ENCODE measurements around the gene GPN3. TPM values are rescaled to one million over a fixed set of nuclear protein-coding genes. Genes with fewer than 3 reads are reported as not detected.
A peak's percentile ranks its signal among the peaks of the same experiment; 100 is the strongest.
"Not testable (repeated sequence)": the region's sequence is repeated elsewhere in the genome, so short reads cannot be mapped to it uniquely, and the experiment has no call there.

Gene GPN3
- total and polyA plus RNA-seq, 5 donors = 24.6 to 28.1 (median 25.2) TPM

GRCh38 chr12:110444455-110444854 is 23.6 kb downstream of the GPN3 start:
- H3K27me3 ChIP-seq (ENCODE audit: control insufficient read depth, insufficient read depth) = no peaks in the 10 kb centered on the region
- H3K27ac ChIP-seq (ENCODE audit: low read length) = no peak overlapping the region
- ATAC-seq = no peak
- H3K4me3 ChIP-seq (ENCODE audit: low read length) = no peak overlapping the region
- DNase-seq = no peak
- H3K4me1 ChIP-seq (ENCODE audit: control insufficient read depth, insufficient read depth, low read length) = no peaks in the 10 kb centered on the region
- WGBS = 96% methylated on average over 3 of the region's 3 CpGs
- no peaks in the 10 kb centered on the region for H3K9me3 ChIP-seq (ENCODE audit: control insufficient read depth, low read length)
- intact Hi-C loops (cut with DNase I) = no loop called here

- DNase-seq (no peak), ATAC-seq (no peak)
- 58% methylated on average over 2 of the region's 2 CpGs for WGBS
- intact Hi-C loops (cut with DNase I) = loop anchor here in 2 of 4 donors (10.0 kb wide), 2 partner anchors 211 to 331 kb away; no protein-coding TSS in a partner anchor
- no peak overlapping the region for H3K27ac ChIP-seq (ENCODE audit: low read length)
- H3K27me3 ChIP-seq (ENCODE audit: control insufficient read depth, insufficient read depth) = no peaks in the 10 kb centered on the region
- no peak overlapping the region for H3K4me3 ChIP-seq (ENCODE audit: low read length)
- H3K4me1 ChIP-seq (ENCODE audit: control insufficient read depth, insufficient read depth, low read length) = no peaks in the 10 kb centered on the region
- H3K9me3 ChIP-seq (ENCODE audit: control insufficient read depth, low read length) = no peaks in the 10 kb centered on the region
Measured at GRCh38 chr12:110436231-110436630, 31.8 kb downstream of the GPN3 start.

- H3K4me3 ChIP-seq (ENCODE audit: low read length) = peak overlapping the region; percentile 56
- no peak overlapping the region for H3K27ac ChIP-seq (ENCODE audit: low read length)
- no peak for ATAC-seq
- H3K9me3 ChIP-seq (ENCODE audit: control insufficient read depth, low read length) = no peaks in the 10 kb centered on the region
- no peaks in the 10 kb centered on the region for H3K4me1 ChIP-seq (ENCODE audit: control insufficient read depth, insufficient read depth, low read length)
- 83% methylated on average over 12 of the region's 12 CpGs for WGBS
- intact Hi-C loops (cut with DNase I) = loop anchor here (2.0 to 10.0 kb wide), 4 partner anchors 207 to 331 kb away; no protein-coding TSS in a partner anchor
- H3K27me3 ChIP-seq (ENCODE audit: control insufficient read depth, insufficient read depth) = no peaks in the 10 kb centered on the region
- peak in 1 of 3 donors; percentile 63 for DNase-seq
Measured at GRCh38 chr12:110431957-110432587, 36.0 kb downstream of the GPN3 start.

- DNase-seq; H3K27me3 ChIP-seq (ENCODE audit: control insufficient read depth, insufficient read depth); H3K4me3 ChIP-seq (ENCODE audit: low read length); H3K9me3 ChIP-seq (ENCODE audit: control insufficient read depth, low read length); ATAC-seq; H3K27ac ChIP-seq (ENCODE audit: low read length); H3K4me1 ChIP-seq (ENCODE audit: control insufficient read depth, insufficient read depth, low read length): not testable (repeated sequence)
- intact Hi-C loops (cut with DNase I) = loop anchor here (2.0 to 10.0 kb wide), 4 partner anchors 205 to 329 kb away; no protein-coding TSS in a partner anchor
- WGBS = 83% methylated on average over 15 of the region's 15 CpGs
Measured at GRCh38 chr12:110429676-110430075, 38.4 kb downstream of the GPN3 start.

- ATAC-seq = no peak
- WGBS = 44% methylated on average over 3 of the region's 3 CpGs
Measured at GRCh38 chr12:110426406-110426805, 41.7 kb downstream of the GPN3 start.

GRCh38 chr12:110424237-110424636 is 43.8 kb downstream of the GPN3 start:
- no peaks in the 10 kb centered on the region for H3K9me3 ChIP-seq (ENCODE audit: control insufficient read depth, low read length)
- no peak for ATAC-seq
- DNase-seq = no peak
- no peak overlapping the region for H3K4me3 ChIP-seq (ENCODE audit: low read length)
- intact Hi-C loops (cut with DNase I) = no loop called here
- H3K27me3 ChIP-seq (ENCODE audit: control insufficient read depth, insufficient read depth) = no peaks in the 10 kb centered on the region
- 73% methylated on average over 3 of the region's 3 CpGs for WGBS
- H3K4me1 ChIP-seq (ENCODE audit: control insufficient read depth, insufficient read depth, low read length) = no peaks in the 10 kb centered on the region
- H3K27ac ChIP-seq (ENCODE audit: low read length) = no peak overlapping the region

More at GRCh38 chr12:110426406-110426805, 41.7 kb downstream of the GPN3 start:
- no peaks in the 10 kb centered on the region for H3K4me1 ChIP-seq (ENCODE audit: control insufficient read depth, insufficient read depth, low read length)
- H3K4me3 ChIP-seq (ENCODE audit: low read length) = no peak overlapping the region
- intact Hi-C loops (cut with DNase I) = no loop called here
- no peak for DNase-seq
- no peak overlapping the region for H3K27ac ChIP-seq (ENCODE audit: low read length)
- no peaks in the 10 kb centered on the region for H3K27me3 ChIP-seq (ENCODE audit: control insufficient read depth, insufficient read depth)
- no peaks in the 10 kb centered on the region for H3K9me3 ChIP-seq (ENCODE audit: control insufficient read depth, low read length)

GRCh38 chr12:110421701-110422100 is 46.4 kb downstream of the GPN3 start:
- Histone ChIP-seq H3K9me3 (ENCODE audit: control insufficient read depth, low read length) (no peaks in the 10 kb centered on the region), H3K4me3 (ENCODE audit: low read length) (no peak overlapping the region), H3K4me1 (ENCODE audit: control insufficient read depth, insufficient read depth, low read length) (no peaks in the 10 kb centered on the region), H3K27ac (ENCODE audit: low read length) (no peak overlapping the region), H3K27me3 (ENCODE audit: control insufficient read depth, insufficient read depth) (no peaks in the 10 kb centered on the region)
- ATAC-seq (no peak), DNase-seq (no peak)
- 78% methylated on average over 4 of the region's 4 CpGs for WGBS
- intact Hi-C loops (cut with DNase I) = no loop called here

GRCh38 chr12:110421159-110421661 is 46.8 kb downstream of the GPN3 start:
- WGBS = 57% methylated on average over 3 of the region's 3 CpGs
- ATAC-seq = no peak
- no peak overlapping the region for H3K27ac ChIP-seq (ENCODE audit: low read length)
- H3K27me3 ChIP-seq (ENCODE audit: control insufficient read depth, insufficient read depth) = no peaks in the 10 kb centered on the region
- H3K4me1 ChIP-seq (ENCODE audit: control insufficient read depth, insufficient read depth, low read length) = no peaks in the 10 kb centered on the region
- DNase-seq = no peak
- no peak overlapping the region for H3K4me3 ChIP-seq (ENCODE audit: low read length)
- no peaks in the 10 kb centered on the region for H3K9me3 ChIP-seq (ENCODE audit: control insufficient read depth, low read length)
- intact Hi-C loops (cut with DNase I) = no loop called here

- H3K9me3 ChIP-seq (ENCODE audit: control insufficient read depth, low read length); H3K27ac ChIP-seq (ENCODE audit: low read length); H3K27me3 ChIP-seq (ENCODE audit: control insufficient read depth, insufficient read depth); ATAC-seq; H3K4me1 ChIP-seq (ENCODE audit: control insufficient read depth, insufficient read depth, low read length); H3K4me3 ChIP-seq (ENCODE audit: low read length); DNase-seq; intact Hi-C loops (cut with DNase I): not testable (repeated sequence)
- WGBS = 93% methylated on average over 1 of the region's 1 CpG
Measured at GRCh38 chr12:110420644-110421043, 47.4 kb downstream of the GPN3 start.

- H3K4me3 ChIP-seq (ENCODE audit: low read length); H3K4me1 ChIP-seq (ENCODE audit: control insufficient read depth, insufficient read depth, low read length); H3K27me3 ChIP-seq (ENCODE audit: control insufficient read depth, insufficient read depth); H3K27ac ChIP-seq (ENCODE audit: low read length); DNase-seq; H3K9me3 ChIP-seq (ENCODE audit: control insufficient read depth, low read length); intact Hi-C loops (cut with DNase I); ATAC-seq: not testable (repeated sequence)
- WGBS = 80% methylated on average over 3 of the region's 3 CpGs
Measured at GRCh38 chr12:110417113-110417512, 50.9 kb downstream of the GPN3 start.

- DNase-seq; ATAC-seq; intact Hi-C loops (cut with DNase I); H3K9me3 ChIP-seq (ENCODE audit: control insufficient read depth, low read length); H3K27ac ChIP-seq (ENCODE audit: low read length); H3K4me1 ChIP-seq (ENCODE audit: control insufficient read depth, insufficient read depth, low read length); H3K27me3 ChIP-seq (ENCODE audit: control insufficient read depth, insufficient read depth); H3K4me3 ChIP-seq (ENCODE audit: low read length): not testable (repeated sequence)
- 82% methylated on average over 6 of the region's 6 CpGs for WGBS
Measured at GRCh38 chr12:110410086-110410485, 58.0 kb downstream of the GPN3 start.

All from right cardiac atrium (tissue), 5 donors.